Breast epithelium (tissue), 4 donors: ENCODE results near the gene CORO7. TPM values are rescaled to one million over a fixed set of nuclear protein-coding genes. Genes with fewer than 3 reads are reported as not detected.

Source experiments
- DNase-seq, 2 donors: peaks; one replicate each; pipeline ENCODE4 v3.0.0-alpha.2; 2019; ENCODE audit warnings: low spot score in 2 of 2
- H3K27ac ChIP-seq, 2 donors: fragments of 200-600 bp; sonication (generic) in 1 of 2; one replicate each; pipeline ENCODE4 v1.5.1; 2016 to 2019; ENCODE audit warnings: mild to moderate bottlenecking in 1 of 2
- H3K27me3 ChIP-seq, 2 donors: fragments of 200-600 bp; sonication (generic) in 1 of 2; one replicate each; pipeline versions ENCODE4 v1.5.1 to v1.6.0; 2017 to 2019; ENCODE audit warnings: control low read depth in 1 of 2, mild to moderate bottlenecking in 1 of 2
- H3K36me3 ChIP-seq: fragments of 200-600 bp; one replicate; pipeline ENCODE4 v1.5.1; 2019
- H3K4me1 ChIP-seq, 2 donors: fragments of 200-600 bp; sonication (generic); one replicate each; pipeline ENCODE4 v1.5.1; 2016 to 2019; ENCODE audit warnings: control low read depth in 1 of 2
- H3K4me3 ChIP-seq, 3 donors: fragments of 200-600 bp; sonication (generic); 1 replicate in 2 of 3; 2 replicates in 1 of 3; pipeline ENCODE4 v1.5.1; 2016 to 2019; ENCODE audit warnings: mild to moderate bottlenecking in 3 of 3, moderate library complexity in 2 of 3
- H3K9me3 ChIP-seq, 2 donors: fragments of 200-600 bp; sonication (generic) in 1 of 2; one replicate each; pipeline ENCODE4 v1.5.1; 2016 to 2019; ENCODE audit warnings: control low read depth in 1 of 2
- CTCF ChIP-seq, 3 donors: fragments of 450-650 bp; IDR thresholded peaks; one replicate each; pipeline ENCODE4 v1.5.1; 2016 to 2017; ENCODE audit warnings: antibody characterized with exemption in 3 of 3, mild to moderate bottlenecking in 3 of 3, moderate library complexity in 3 of 3
- POLR2A ChIP-seq: fragments of 450-650 bp; IDR thresholded peaks from one replicate; pipeline ENCODE4 v1.6.1; 2016; ENCODE audit warnings: antibody characterized with exemption, mild to moderate bottlenecking, moderate library complexity
- POLR2AphosphoS5 ChIP-seq, 3 donors: sonication (generic); formaldehyde crosslinking; IDR thresholded peaks; one replicate each; pipeline ENCODE4 v1.6.1; 2017; ENCODE audit warnings: antibody characterized with exemption in 3 of 3
- intact Hi-C: fragments of 100-400 bp; cut with DNase I; formaldehyde crosslinking; loops from one replicate; pipeline ENCODE4 v1.15.1; 2023; ENCODE audit warnings: low total_unique reads
- total RNA-seq, 3 donors: library from RNA; depleted of rRNA; stranded (reverse); fragments of >200 nt; gene quantifications; one replicate each; pipeline ENCODE4 v1.1.0, GENCODE V29; 2016

Gene CORO7
- total RNA-seq, 3 donors from 2014 or later, result 19.7 to 25.9 (median 22.7) TPM

- H3K4me3 ChIP-seq, result peak overlapping the region; percentile 15 to 53 (median 17)
- peak overlapping the region; percentile 91 to 97 for H3K27ac ChIP-seq
- no peak for DNase-seq
Measured at GRCh38 chr16:4375717-4376116, 40.7 kb downstream of the CORO7 start.

GRCh38 chr16:4373909-4374742 is 42.3 kb downstream of the CORO7 start:
- Histone ChIP-seq H3K27me3 (no peaks in the 10 kb centered on the region), H3K4me3 (peak overlapping the region; percentile 78 to 83 (median 82)), H3K27ac (peak overlapping the region; percentile 91 to 97), H3K9me3 (no peaks in the 10 kb centered on the region), H3K36me3 (no peaks in the 10 kb centered on the region), H3K4me1 (peaks cover 32 to 80% of the 10 kb centered on the region in 2 donors)
- intact Hi-C loops, result no loop called here
- TF ChIP-seq POLR2AphosphoS5 (IDR thresholded peaks at IDR 0.05), result peak; percentile 42 to 72 (median 60)
- no peak for TF ChIP-seq CTCF (IDR thresholded peaks at IDR 0.05)
- DNase-seq, result peak in 1 of 2 donors; percentile 70

More at GRCh38 chr16:4375717-4376116, 40.7 kb downstream of the CORO7 start:
- H3K36me3 ChIP-seq, result no peaks in the 10 kb centered on the region
- intact Hi-C loops, result no loop called here
- H3K27me3 ChIP-seq, result no peaks in the 10 kb centered on the region
- peaks cover 30 to 66% of the 10 kb centered on the region in 2 donors for H3K4me1 ChIP-seq
- TF ChIP-seq CTCF (IDR thresholded peaks at IDR 0.05), result no peak
- TF ChIP-seq POLR2A, result no peak
- no peak for TF ChIP-seq POLR2AphosphoS5 (IDR thresholded peaks at IDR 0.05)
- no peaks in the 10 kb centered on the region for H3K9me3 ChIP-seq

- Histone ChIP-seq H3K27ac (peak overlapping the region; percentile 91 to 97), H3K27me3 (no peaks in the 10 kb centered on the region), H3K9me3 (no peaks in the 10 kb centered on the region), H3K4me3 (peak overlapping the region; percentile 78 to 83 (median 82)), H3K36me3 (no peaks in the 10 kb centered on the region), H3K4me1 (peaks cover 29 to 75% of the 10 kb centered on the region in 2 donors)
- no peak for TF ChIP-seq POLR2A
- TF ChIP-seq CTCF (IDR thresholded peaks at IDR 0.05), result no peak
- TF ChIP-seq POLR2AphosphoS5 (IDR thresholded peaks at IDR 0.05), result no peak
- DNase-seq, result no peak
- intact Hi-C loops, result no loop called here
Measured at GRCh38 chr16:4373356-4373908, 43.0 kb downstream of the CORO7 start.

GRCh38 chr16:4372578-4373355 is 43.6 kb downstream of the CORO7 start:
- H3K4me3 ChIP-seq, result peak overlapping the region; percentile 78 to 83 (median 82)
- no peak for TF ChIP-seq CTCF (IDR thresholded peaks at IDR 0.05)
- TF ChIP-seq POLR2AphosphoS5 (IDR thresholded peaks at IDR 0.05), result no peak
- TF ChIP-seq POLR2A, result no peak
- no peaks in the 10 kb centered on the region for H3K27me3 ChIP-seq
- no peak for DNase-seq
- peaks cover 22 to 75% of the 10 kb centered on the region in 2 donors for H3K4me1 ChIP-seq
- H3K9me3 ChIP-seq, result no peaks in the 10 kb centered on the region
- intact Hi-C loops, result no loop called here
- peak overlapping the region; percentile 91 to 97 for H3K27ac ChIP-seq
- no peaks in the 10 kb centered on the region for H3K36me3 ChIP-seq
